HCT116 (cell line): ENCODE results near the gene PRKN. TPM values are rescaled to one million over a fixed set of nuclear protein-coding genes. Genes with fewer than 3 reads are reported as not detected.

Source experiments
- ATAC-seq: fragments of 200-7000 bp; cut with Tn5 transposase; 2 replicates; pipeline ENCODE4 v1.9.1; 2020; ENCODE audit warnings: mild to moderate bottlenecking, moderate library complexity
- BruUV-seq: library from RNA; stranded (reverse); fragments of 400-500 nt; replicated peaks from 2 replicates; lab custom pipeline; 2021; lab: Mats Ljungman, UMichigan
- CTCF ChIA-PET: fragments of 300-600 bp; sonication (Branson Sonifier 250); formaldehyde crosslinking; loops from one replicate; lab custom pipeline; 2021; ENCODE audit warnings: antibody characterized with exemption; lab: Charles Lee
- POLR2A ChIA-PET: fragments of 300-600, 350-600 bp; sonication (Branson Sonifier 250); formaldehyde crosslinking; loops from one replicate; lab custom pipeline; 2021; ENCODE audit warnings: antibody characterized with exemption; lab: Charles Lee
- RAD21 ChIA-PET, 2 experiments: fragments of 300-600 bp; sonication (Branson Sonifier 250); formaldehyde crosslinking; loops; one replicate each; lab custom pipeline; 2023; ENCODE audit warnings: low total read pairs in 2 of 2; ENCODE audit not compliant: uncharacterized antibody in 2 of 2, unreplicated experiment in 2 of 2, low non-redundant PET in 1 of 2; lab: Charles Lee
- DNase-seq: peaks from one replicate; pipeline ENCODE4 v3.0.0-alpha.2; 2010; ENCODE audit warnings: low read depth, low spot score
- H2AFZ ChIP-seq: fragments of 200-600 bp; shearing (Covaris generic), sonication (generic); 2 replicates; pipeline ENCODE4 v1.6.1; 2017; ENCODE audit warnings: low read depth, mixed run types, mixed read lengths, antibody characterized with exemption, low read length; ENCODE audit not compliant: poor library complexity, severe bottlenecking
- H3K27ac ChIP-seq: 2 replicates; pipeline ENCODE4 v1.5.1; 2012; ENCODE audit warnings: low read depth, low read length
- H3K27me3 ChIP-seq: fragments of 200-600 bp; sonication (generic); 2 replicates; pipeline ENCODE4 v1.6.1; 2016; ENCODE audit warnings: mixed run types, low read length, mixed read lengths; ENCODE audit not compliant: insufficient read depth
- H3K36me3 ChIP-seq, 2 experiments: fragments of 200-500 bp in 1 of 2; fragments of 200-600 bp in 1 of 2; sonication (Bioruptor generic) in 1 of 2; sonication (generic) in 1 of 2; 2 replicates each; pipeline versions ENCODE4 v1.5.1 to v1.6.1; 2014 to 2016; ENCODE audit warnings: low read length in 2 of 2, inconsistent platforms in 1 of 2, mixed read lengths in 1 of 2, mixed run types in 1 of 2; ENCODE audit not compliant: insufficient read depth in 2 of 2, control insufficient read depth in 1 of 2
- H3K4me1 ChIP-seq, 2 experiments: fragments of 200-600 bp in 1 of 2; sonication (generic) in 1 of 2; 2 replicates each; pipeline versions ENCODE4 v1.5.1 to v1.6.1; 2012 to 2017; ENCODE audit warnings: low read length in 2 of 2, inconsistent platforms in 1 of 2, mild to moderate bottlenecking in 1 of 2, mixed read lengths in 1 of 2, mixed run types in 1 of 2, moderate library complexity in 1 of 2; ENCODE audit not compliant: insufficient read depth in 2 of 2, control insufficient read depth in 1 of 2
- H3K4me2 ChIP-seq: fragments of 200-600 bp; sonication (generic); 2 replicates; pipeline ENCODE4 v1.6.1; 2017; ENCODE audit warnings: mixed run types, low read length, mixed read lengths
- H3K4me3 ChIP-seq, 2 experiments: fragments of 200-600 bp in 1 of 2; sonication (generic) in 1 of 2; replicated peaks in 1 of 2; 2 replicates each; pipeline ENCODE4 v1.5.1; 2011 to 2016; ENCODE audit warnings: low read length in 2 of 2, control low read depth in 1 of 2, low read depth in 1 of 2, mild to moderate bottlenecking in 1 of 2, mixed read lengths in 1 of 2, mixed run types in 1 of 2
- H3K79me2 ChIP-seq: fragments of 200-600 bp; sonication (generic); 2 replicates; pipeline ENCODE4 v1.6.1; 2017; ENCODE audit warnings: mild to moderate bottlenecking, mixed run types, low read length, moderate library complexity, mixed read lengths; ENCODE audit not compliant: insufficient read depth
- H3K9ac ChIP-seq: fragments of 200-600 bp; sonication (generic); 2 replicates; pipeline ENCODE4 v1.6.1; 2016; ENCODE audit warnings: low read length, mixed read lengths
- H3K9me2 ChIP-seq: fragments of 200-600 bp; sonication (generic), shearing (Covaris generic); 2 replicates; pipeline ENCODE4 v1.6.1; 2017; ENCODE audit warnings: mixed run types, mild to moderate bottlenecking, moderate library complexity; ENCODE audit not compliant: insufficient read depth
- H3K9me3 ChIP-seq, 2 experiments: fragments of 200-500 bp in 1 of 2; fragments of 200-600 bp in 1 of 2; sonication (Bioruptor generic) in 1 of 2; sonication (generic) in 1 of 2; 2 replicates each; pipeline ENCODE4 v1.6.1; 2014 to 2017; ENCODE audit warnings: low read length in 2 of 2, mixed read lengths in 2 of 2, inconsistent platforms in 1 of 2, low read depth in 1 of 2, mild to moderate bottlenecking in 1 of 2, mixed run types in 1 of 2, moderate library complexity in 1 of 2; ENCODE audit not compliant: control insufficient read depth in 1 of 2, insufficient read depth in 1 of 2
- H4K20me1 ChIP-seq: fragments of 200-600 bp; sonication (generic), shearing (Covaris generic); 2 replicates; pipeline ENCODE4 v1.6.1; 2017; ENCODE audit warnings: mixed run types, mild to moderate bottlenecking, moderate library complexity; ENCODE audit not compliant: insufficient read depth
- CEBPB ChIP-seq: IDR thresholded peaks from 2 replicates; pipeline ENCODE4 v1.6.1; 2012; ENCODE audit warnings: low read depth
- EGR1 ChIP-seq: IDR thresholded peaks from 2 replicates; pipeline ENCODE4 v1.6.1; 2012; ENCODE audit warnings: low read depth
- ELF1 ChIP-seq: IDR thresholded peaks from 2 replicates; pipeline ENCODE4 v1.6.1; 2012; ENCODE audit warnings: low read depth, borderline replicate concordance
- FOSL1 ChIP-seq: IDR thresholded peaks from 2 replicates; pipeline ENCODE4 v1.6.1; 2012; ENCODE audit warnings: low read depth
- JUND ChIP-seq: IDR thresholded peaks from 2 replicates; pipeline ENCODE4 v1.6.1; 2012
- POLR2A ChIP-seq: IDR thresholded peaks from 2 replicates; pipeline ENCODE4 v1.7.0; 2011; ENCODE audit warnings: borderline replicate concordance; ENCODE audit not compliant: insufficient read depth, insufficient read length; ENCODE audit errors: extremely low read depth
- POLR2AphosphoS5 ChIP-seq: IDR thresholded peaks from 2 replicates; pipeline ENCODE4 v1.6.1; 2011; ENCODE audit warnings: mild to moderate bottlenecking, low read depth, low read length, moderate library complexity
- SIN3A ChIP-seq: IDR thresholded peaks from 2 replicates; pipeline ENCODE4 v1.6.1; 2012; ENCODE audit warnings: low read depth
- SP1 ChIP-seq: IDR thresholded peaks from 2 replicates; pipeline ENCODE4 v1.6.1; 2012; ENCODE audit warnings: low read depth
- SRF ChIP-seq: IDR thresholded peaks from 2 replicates; pipeline ENCODE4 v1.6.1; 2012; ENCODE audit warnings: low read depth
- TCF7L2 ChIP-seq: IDR thresholded peaks from 2 replicates; pipeline ENCODE4 v1.7.0; 2011; ENCODE audit warnings: borderline replicate concordance, inconsistent platforms; ENCODE audit not compliant: insufficient read depth, insufficient read length; ENCODE audit errors: extremely low read depth
- intact Hi-C: fragments of 100-400 bp; cut with micrococcal nuclease; formaldehyde crosslinking; loops from 2 replicates; pipeline ENCODE4 v1.10.0; 2022
- total RNA-seq: library from RNA; stranded (reverse); gene quantifications from one replicate; pipeline ENCODE4 v1.2.1, GENCODE V29; 2021; ENCODE audit not compliant: unreplicated experiment
- TF ChIP-seq, protein P1 (sequence below): IDR thresholded peaks from 2 replicates; pipeline ENCODE4 v1.6.1; 2012
- TF ChIP-seq, protein P2 (sequence below): IDR thresholded peaks from 2 replicates; pipeline ENCODE4 v1.6.1; 2012
- TF ChIP-seq, protein P3 (sequence below): IDR thresholded peaks from 2 replicates; pipeline ENCODE4 v1.6.1; 2011; ENCODE audit warnings: mild to moderate bottlenecking, low read length, moderate library complexity; ENCODE audit not compliant: insufficient replicate concordance; ENCODE audit errors: extremely low read depth

The PRKN gene
- total RNA-seq, 1 experiment from 2014 or later = 2.6 TPM

DNA sequence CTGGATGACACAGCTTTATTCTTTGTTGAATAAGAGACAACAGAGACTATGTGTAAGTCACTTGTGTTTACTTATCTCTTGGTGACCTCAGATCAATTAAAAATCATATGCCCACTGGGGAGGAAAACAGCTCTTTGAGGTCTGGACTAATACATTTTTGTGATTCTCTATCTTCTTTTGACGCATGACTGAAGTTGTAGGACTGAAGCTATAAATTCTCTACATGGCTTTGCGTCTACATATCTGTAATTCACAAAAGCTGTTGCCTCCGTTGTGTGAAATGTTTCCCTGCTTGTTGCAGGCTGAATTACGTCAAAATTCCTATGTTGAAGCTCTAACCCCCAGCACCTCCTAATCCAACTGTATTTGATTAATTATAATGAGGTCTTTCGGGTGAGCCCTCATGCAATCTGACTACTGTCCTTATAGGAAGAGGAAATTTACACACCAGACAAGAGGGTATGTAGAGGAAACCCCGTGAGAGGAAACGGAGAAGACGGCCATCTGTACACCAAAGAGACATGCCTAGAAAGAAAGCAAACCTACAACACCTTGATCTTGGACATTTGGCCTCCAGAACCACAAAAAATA is 481.6 kb downstream of the PRKN start:
- intact Hi-C loops = no loop called here
- BruUV-seq = no TSS peak
- no peak overlapping the region for H3K4me2 ChIP-seq
- no peaks in the 10 kb centered on the region for H3K9me3 ChIP-seq
- no peak for DNase-seq
- H3K79me2 ChIP-seq = no peaks in the 10 kb centered on the region
- ChIA-PET RAD21 (no interaction called here), CTCF (no interaction called here), POLR2A (no interaction called here)
- no peaks in the 10 kb centered on the region for H3K27me3 ChIP-seq
- TF ChIP-seq, protein P1, sequence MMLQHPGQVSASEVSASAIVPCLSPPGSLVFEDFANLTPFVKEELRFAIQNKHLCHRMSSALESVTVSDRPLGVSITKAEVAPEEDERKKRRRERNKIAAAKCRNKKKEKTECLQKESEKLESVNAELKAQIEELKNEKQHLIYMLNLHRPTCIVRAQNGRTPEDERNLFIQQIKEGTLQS = no peak
- TF ChIP-seq FOSL1 = no peak
- TF ChIP-seq EGR1 = no peak
- TF ChIP-seq SIN3A = no peak
- no peak for TF ChIP-seq CEBPB
- no peaks in the 10 kb centered on the region for H3K36me3 ChIP-seq
- no peak for ATAC-seq
- no peak overlapping the region for H3K27ac ChIP-seq
- no peak overlapping the region for H3K4me3 ChIP-seq
- H3K9me2 ChIP-seq = no peaks in the 10 kb centered on the region
- no peaks in the 10 kb centered on the region for H3K4me1 ChIP-seq
- no peaks in the 10 kb centered on the region for H4K20me1 ChIP-seq
- no peak overlapping the region for H3K9ac ChIP-seq
- no peak overlapping the region for H2AFZ ChIP-seq

DNA sequence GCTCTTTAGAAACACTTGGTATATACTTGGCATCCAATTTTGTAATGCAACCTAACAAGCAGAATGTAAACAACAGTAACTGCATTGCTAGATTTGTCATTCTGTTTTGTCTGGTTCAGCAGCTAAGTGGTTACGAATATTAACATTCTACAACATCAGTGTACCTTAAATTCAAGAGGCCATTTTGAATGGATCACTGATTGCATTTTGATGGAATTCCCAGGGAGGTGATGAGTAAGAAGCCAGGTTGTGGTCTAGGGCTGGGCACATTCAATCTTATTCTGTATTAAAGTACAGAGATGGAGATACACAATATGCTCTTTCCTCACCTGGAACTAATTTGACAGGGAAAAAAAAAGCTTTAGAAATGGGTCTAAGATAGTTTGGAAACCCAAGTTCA is 483.5 kb downstream of the PRKN start:
- RAD21 ChIA-PET = no interaction called here
- Histone ChIP-seq H3K9me2 (no peaks in the 10 kb centered on the region), H3K4me3 (no peak overlapping the region), H3K4me1 (no peaks in the 10 kb centered on the region), H3K27me3 (no peaks in the 10 kb centered on the region), H4K20me1 (no peaks in the 10 kb centered on the region), H3K9ac (no peak overlapping the region), H3K9me3 (no peaks in the 10 kb centered on the region), H2AFZ (no peak overlapping the region), H3K4me2 (no peak overlapping the region), H3K79me2 (no peaks in the 10 kb centered on the region), H3K27ac (no peak overlapping the region), H3K36me3 (no peaks in the 10 kb centered on the region)
- no peak for DNase-seq
- intact Hi-C loops = no loop called here
- BruUV-seq = no TSS peak
- no peak for TF ChIP-seq TCF7L2
- TF ChIP-seq, protein P1 = no peak
- TF ChIP-seq JUND = no peak
- TF ChIP-seq, protein P2, sequence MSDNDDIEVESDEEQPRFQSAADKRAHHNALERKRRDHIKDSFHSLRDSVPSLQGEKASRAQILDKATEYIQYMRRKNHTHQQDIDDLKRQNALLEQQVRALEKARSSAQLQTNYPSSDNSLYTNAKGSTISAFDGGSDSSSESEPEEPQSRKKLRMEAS = no peak
- no peak for TF ChIP-seq ELF1
- TF ChIP-seq, protein P3, sequence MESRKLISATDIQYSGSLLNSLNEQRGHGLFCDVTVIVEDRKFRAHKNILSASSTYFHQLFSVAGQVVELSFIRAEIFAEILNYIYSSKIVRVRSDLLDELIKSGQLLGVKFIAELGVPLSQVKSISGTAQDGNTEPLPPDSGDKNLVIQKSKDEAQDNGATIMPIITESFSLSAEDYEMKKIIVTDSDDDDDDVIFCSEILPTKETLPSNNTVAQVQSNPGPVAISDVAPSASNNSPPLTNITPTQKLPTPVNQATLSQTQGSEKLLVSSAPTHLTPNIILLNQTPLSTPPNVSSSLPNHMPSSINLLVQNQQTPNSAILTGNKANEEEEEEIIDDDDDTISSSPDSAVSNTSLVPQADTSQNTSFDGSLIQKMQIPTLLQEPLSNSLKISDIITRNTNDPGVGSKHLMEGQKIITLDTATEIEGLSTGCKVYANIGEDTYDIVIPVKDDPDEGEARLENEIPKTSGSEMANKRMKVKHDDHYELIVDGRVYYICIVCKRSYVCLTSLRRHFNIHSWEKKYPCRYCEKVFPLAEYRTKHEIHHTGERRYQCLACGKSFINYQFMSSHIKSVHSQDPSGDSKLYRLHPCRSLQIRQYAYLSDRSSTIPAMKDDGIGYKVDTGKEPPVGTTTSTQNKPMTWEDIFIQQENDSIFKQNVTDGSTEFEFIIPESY = no peak
- no peak for TF ChIP-seq POLR2A
- no peak for TF ChIP-seq POLR2AphosphoS5
- TF ChIP-seq SP1 = no peak
- TF ChIP-seq SRF = no peak
- TF ChIP-seq FOSL1 = no peak
- CTCF ChIA-PET = no interaction called here
- POLR2A ChIA-PET = no interaction called here
- no peak for ATAC-seq
